IPS-18c (cell line): Measurements from ENCODE around the gene FTO.

Source experiments
- H3K4me3 ChIP-seq: 2 replicates; pipeline ENCODE4 v1.7.0; 2013; ENCODE audit warnings: low read depth, mild to moderate bottlenecking, low read length, moderate library complexity; ENCODE audit not compliant: insufficient read depth
- H3K9me3 ChIP-seq: one replicate; pipeline ENCODE4 v1.6.1; 2013; ENCODE audit warnings: mild to moderate bottlenecking, low read length, moderate library complexity; ENCODE audit not compliant: control insufficient read depth, insufficient read depth

The FTO gene

GRCh38 chr16:53792161-53792951 is 88.4 kb downstream of the FTO start:
- Histone ChIP-seq H3K9me3 (no peaks in the 10 kb centered on the region), H3K4me3 (no peak overlapping the region)

DNA sequence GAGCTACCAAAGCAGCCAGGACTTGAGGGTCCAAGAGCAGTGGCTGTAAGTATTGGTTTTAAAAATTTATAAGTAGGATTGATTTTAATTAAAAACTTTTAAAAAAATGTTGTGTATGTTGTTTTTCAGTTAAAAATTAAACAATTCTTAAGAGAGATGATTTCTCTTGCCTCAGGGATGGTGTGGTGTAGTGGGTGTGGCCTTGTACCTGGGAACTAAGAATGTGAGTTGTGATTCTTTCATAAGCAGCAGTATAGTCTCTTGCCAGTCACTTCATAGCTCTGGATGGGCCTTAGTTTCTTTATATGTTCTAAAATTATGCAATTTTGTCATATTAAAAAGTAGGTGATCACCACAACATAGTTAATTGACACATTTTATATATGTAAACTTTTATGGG is 99.5 kb downstream of the FTO start:
- H3K4me3 ChIP-seq = no peak overlapping the region

GRCh38 chr16:53803998-53804397 is 100.0 kb downstream of the FTO start:
- H3K9me3 ChIP-seq = no peaks in the 10 kb centered on the region
- no peak overlapping the region for H3K4me3 ChIP-seq

More for the DNA sequence above, 99.5 kb downstream of the FTO start:
- H3K9me3 ChIP-seq = no peaks in the 10 kb centered on the region

GRCh38 chr16:53804467-53804866 is 100.5 kb downstream of the FTO start:
- Histone ChIP-seq H3K4me3 (no peak overlapping the region), H3K9me3 (no peaks in the 10 kb centered on the region)

- no peak overlapping the region for H3K4me3 ChIP-seq
Observed at GRCh38 chr16:53805113-53805512, 101.2 kb downstream of the FTO start.

GRCh38 chr16:53805752-53806151 is 101.8 kb downstream of the FTO start:
- Histone ChIP-seq H3K9me3 (no peaks in the 10 kb centered on the region), H3K4me3 (no peak overlapping the region)

More at GRCh38 chr16:53805113-53805512, 101.2 kb downstream of the FTO start:
- H3K9me3 ChIP-seq = no peaks in the 10 kb centered on the region

DNA sequence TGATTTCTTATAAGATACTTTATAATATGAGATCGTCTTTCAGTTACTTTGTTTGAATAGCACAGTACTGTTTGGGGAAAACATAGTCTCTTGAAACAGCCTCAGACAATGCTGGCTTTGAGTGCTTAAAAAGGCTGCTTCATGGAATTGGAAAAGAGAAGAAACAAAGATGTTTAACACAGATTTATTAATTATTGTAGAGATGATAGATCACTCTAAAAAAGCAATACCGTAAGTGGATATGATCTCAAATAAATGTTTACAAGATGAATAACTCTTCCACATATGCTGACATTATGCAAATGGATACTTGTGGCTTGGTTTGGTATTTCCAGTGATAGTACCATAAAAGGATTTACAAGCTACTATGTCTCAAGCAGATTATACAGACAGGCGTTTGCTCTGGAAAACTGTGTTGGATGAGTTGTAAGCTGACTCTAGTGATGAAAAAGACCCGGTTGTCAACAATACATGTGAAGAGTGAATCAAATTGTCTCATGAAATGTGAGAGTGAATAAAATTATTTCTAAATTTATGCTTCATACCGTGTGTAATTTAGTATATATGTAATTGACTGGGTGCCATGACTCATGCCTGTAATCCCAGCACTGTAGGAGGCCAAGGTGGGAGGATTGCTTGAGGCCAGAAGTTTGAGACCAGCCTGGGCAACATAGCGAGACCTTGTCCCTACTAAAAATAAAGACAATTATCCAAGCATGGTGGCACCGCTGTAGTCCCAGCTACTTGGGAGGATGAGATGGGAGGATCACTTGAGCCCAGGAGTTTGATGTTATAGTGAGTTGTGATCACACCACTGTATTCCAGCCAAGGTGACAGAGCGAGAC is 105.4 kb downstream of the FTO start:
- no peaks in the 10 kb centered on the region for H3K9me3 ChIP-seq
- H3K4me3 ChIP-seq = no peak overlapping the region

- Histone ChIP-seq H3K9me3 (no peaks in the 10 kb centered on the region), H3K4me3 (no peak overlapping the region)
Observed at GRCh38 chr16:53812914-53813313, 109.0 kb downstream of the FTO start.

DNA sequence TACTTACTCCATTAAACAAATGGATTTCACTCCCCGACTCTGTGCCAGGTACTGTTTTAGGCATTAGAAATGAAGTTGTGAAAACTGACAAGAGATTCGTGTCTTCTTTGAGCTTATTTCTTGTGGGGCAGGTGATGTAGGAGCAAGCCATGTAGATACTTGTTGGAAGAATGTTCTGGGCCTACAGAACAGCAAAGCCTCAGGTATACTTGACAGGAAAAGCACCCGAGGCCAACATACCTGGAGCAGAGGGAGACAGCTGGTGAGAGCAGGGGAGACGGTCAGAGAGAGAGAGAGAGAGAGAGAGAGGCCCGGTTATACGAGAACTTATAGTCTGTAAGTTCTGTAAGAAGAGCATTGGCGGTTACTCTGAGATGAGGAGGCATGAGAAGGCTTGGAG is 110.8 kb downstream of the FTO start:
- H3K4me3 ChIP-seq = no peak overlapping the region
- H3K9me3 ChIP-seq = no peaks in the 10 kb centered on the region

GRCh38 chr16:53816211-53816836 is 112.4 kb downstream of the FTO start:
- Histone ChIP-seq H3K4me3 (no peak overlapping the region), H3K9me3 (no peaks in the 10 kb centered on the region)

- Histone ChIP-seq H3K9me3 (no peaks in the 10 kb centered on the region), H3K4me3 (no peak overlapping the region)
Observed at GRCh38 chr16:53817117-53817755, 113.3 kb downstream of the FTO start.

DNA sequence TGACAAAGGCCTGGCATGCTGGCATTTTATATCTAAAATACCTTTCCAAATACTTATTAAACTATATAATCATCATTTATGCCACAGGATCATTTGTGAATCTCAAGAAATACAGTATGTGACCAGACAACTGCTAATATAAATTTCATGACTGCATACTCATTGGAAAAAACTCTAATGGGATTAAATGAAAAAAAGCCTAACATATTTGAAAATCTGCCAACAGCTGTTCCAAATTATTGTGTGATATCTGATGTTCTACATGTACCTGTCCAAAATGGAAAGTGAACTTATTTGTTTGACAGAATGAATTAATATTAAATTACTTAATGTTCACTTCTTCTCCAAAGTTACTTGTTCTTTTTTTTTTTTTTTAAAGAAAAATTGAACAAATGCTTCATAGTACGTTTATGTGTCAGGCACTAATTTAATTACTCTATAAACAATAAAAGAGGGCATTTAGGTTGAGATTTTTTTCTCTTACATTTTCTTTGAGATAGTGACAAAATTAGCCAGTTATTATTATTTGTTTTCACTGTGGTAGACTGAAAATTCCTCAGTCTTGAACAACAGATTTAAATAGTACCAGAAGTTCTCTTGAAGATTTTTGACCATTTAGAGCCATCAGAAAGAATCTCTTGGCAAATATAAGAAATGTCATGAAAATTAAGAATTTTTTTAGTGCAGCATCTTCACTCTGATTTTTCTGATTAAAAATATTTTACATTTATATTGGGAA is 114.0 kb downstream of the FTO start:
- H3K4me3 ChIP-seq = no peak overlapping the region
- no peaks in the 10 kb centered on the region for H3K9me3 ChIP-seq

DNA sequence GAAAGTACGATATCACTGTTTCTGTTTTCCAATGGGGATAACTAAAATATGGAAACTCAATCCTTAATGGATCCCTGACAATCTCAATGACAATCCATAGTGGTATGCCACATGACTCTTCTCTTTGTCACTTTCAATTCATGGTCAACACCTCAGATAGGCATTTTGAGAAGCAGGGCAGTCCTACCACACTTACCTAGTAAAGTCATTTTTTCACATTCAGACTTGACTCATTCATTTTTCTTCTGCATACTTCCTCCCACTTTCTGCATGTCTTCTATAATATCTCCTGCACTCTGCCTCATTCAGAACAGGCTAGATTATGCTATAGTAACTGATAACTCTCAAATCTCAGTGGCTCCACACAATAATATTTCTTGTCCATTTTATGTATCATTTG is 117.5 kb downstream of the FTO start:
- H3K9me3 ChIP-seq = no peaks in the 10 kb centered on the region

DNA sequence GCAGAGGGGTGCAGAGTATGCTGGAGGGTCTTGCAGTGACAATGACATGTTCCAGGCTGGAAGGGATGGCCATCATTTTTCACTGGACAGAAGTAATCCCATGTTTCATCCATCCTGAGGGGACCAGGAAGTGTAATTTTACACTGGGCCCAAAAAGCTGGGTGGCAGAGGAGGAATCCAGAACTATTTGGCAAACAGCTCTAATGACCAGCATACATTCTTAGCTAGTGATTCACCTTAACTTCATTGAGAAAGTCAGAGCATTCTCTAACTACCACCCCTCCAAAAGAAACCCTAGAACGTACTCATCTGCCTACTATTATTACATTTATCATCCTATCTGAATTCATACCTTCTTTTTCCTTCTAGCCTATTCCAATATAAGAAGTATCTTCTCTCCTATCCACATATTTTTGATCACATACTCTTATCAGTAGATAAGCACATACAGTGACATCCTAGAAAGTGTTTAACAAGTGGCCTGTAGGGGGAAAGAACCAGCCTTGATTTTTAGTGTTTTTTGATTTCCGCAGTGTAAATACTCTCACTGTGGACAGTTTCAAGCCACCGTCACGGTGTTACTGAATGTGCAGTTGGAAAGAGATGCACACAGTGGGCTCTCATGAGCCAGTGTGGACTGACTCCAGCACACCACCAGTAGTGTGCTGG is 118.1 kb downstream of the FTO start:
- no peak overlapping the region for H3K4me3 ChIP-seq
- H3K9me3 ChIP-seq = no peaks in the 10 kb centered on the region

More for the DNA sequence above, 117.5 kb downstream of the FTO start:
- no peak overlapping the region for H3K4me3 ChIP-seq

DNA sequence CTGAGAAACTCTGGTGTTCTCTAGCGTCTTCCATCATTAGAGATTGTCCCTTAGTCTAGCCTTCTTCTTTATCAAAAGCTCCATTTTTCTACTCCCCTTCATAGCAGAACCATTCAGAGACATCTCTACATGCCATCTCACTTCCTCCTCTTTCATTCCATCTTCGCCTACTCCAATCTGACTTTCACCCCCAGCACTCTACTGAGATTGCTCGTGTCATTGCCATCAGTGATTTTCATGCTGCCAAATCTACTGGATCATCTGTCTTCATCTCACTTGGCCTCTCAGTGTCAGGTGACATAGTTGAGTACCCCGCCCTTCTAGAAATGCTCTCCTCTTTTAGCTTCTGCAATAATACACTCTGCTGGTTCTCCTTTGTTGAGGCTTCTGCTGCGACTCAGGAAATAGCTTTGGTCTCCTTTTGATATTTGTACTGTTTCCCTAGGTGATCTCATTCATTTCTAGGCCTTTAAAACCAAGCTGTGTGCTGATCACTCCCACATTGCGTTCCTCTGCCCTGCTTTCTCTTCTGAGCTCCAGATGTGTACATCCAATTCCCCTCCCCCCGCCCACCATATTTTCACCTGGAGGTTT is 119.1 kb downstream of the FTO start:
- no peak overlapping the region for H3K4me3 ChIP-seq
- H3K9me3 ChIP-seq = no peaks in the 10 kb centered on the region

- no peak overlapping the region for H3K4me3 ChIP-seq
- H3K9me3 ChIP-seq = peaks cover 4% of the 10 kb centered on the region
Observed at GRCh38 chr16:53826658-53827057, 122.7 kb downstream of the FTO start.
